ENCODE measurements around the gene RANBP10.
"Not testable (repeated sequence)": the region's sequence is repeated elsewhere in the genome, so short reads cannot be mapped to it uniquely, and the experiment has no call there.

RANBP10 gene

GRCh38 chr16:67779256-67780014, 26.9 kb downstream of the RANBP10 start:
- no peak for DNase-seq (ENCODE audit: low read depth)

- no peak for DNase-seq (ENCODE audit: low read depth)
Observed at GRCh38 chr16:67775273-67775672, 31.1 kb downstream of the RANBP10 start.

GRCh38 chr16:67774457-67774853, 31.9 kb downstream of the RANBP10 start:
- no peak for DNase-seq (ENCODE audit: low read depth)

- DNase-seq (ENCODE audit: low read depth) = no peak
Observed at GRCh38 chr16:67773569-67774456, 32.5 kb downstream of the RANBP10 start.

GRCh38 chr16:67773099-67773498, 33.3 kb downstream of the RANBP10 start:
- no peak for DNase-seq (ENCODE audit: low read depth)

GRCh38 chr16:67770346-67770991, 35.9 kb downstream of the RANBP10 start:
- DNase-seq (ENCODE audit: low read depth) = no peak

GRCh38 chr16:67767953-67768352, 38.4 kb downstream of the RANBP10 start:
- no peak for DNase-seq (ENCODE audit: low read depth)

- no peak for DNase-seq (ENCODE audit: low read depth)
Observed at GRCh38 chr16:67766291-67766690, 40.1 kb downstream of the RANBP10 start.

GRCh38 chr16:67764158-67764667, 42.1 kb downstream of the RANBP10 start:
- DNase-seq (ENCODE audit: low read depth) = no peak

- no peak for DNase-seq (ENCODE audit: low read depth)
Observed at GRCh38 chr16:67763066-67763465, 43.3 kb downstream of the RANBP10 start.

GRCh38 chr16:67762385-67762784, 44.0 kb downstream of the RANBP10 start:
- DNase-seq (ENCODE audit: low read depth) = no peak

GRCh38 chr16:67761924-67762323, 44.4 kb downstream of the RANBP10 start:
- no peak for DNase-seq (ENCODE audit: low read depth)

GRCh38 chr16:67760956-67761230, 45.5 kb downstream of the RANBP10 start:
- no peak for DNase-seq (ENCODE audit: low read depth)

GRCh38 chr16:67760206-67760955, 46.0 kb downstream of the RANBP10 start:
- no peak for DNase-seq (ENCODE audit: low read depth)

- no peak for DNase-seq (ENCODE audit: low read depth)
Observed at GRCh38 chr16:67758966-67759365, 47.4 kb downstream of the RANBP10 start.

GRCh38 chr16:67758006-67758405, 48.4 kb downstream of the RANBP10 start:
- no peak for DNase-seq (ENCODE audit: low read depth)

- no peak for DNase-seq (ENCODE audit: low read depth)
Observed at GRCh38 chr16:67752641-67753040, 53.7 kb downstream of the RANBP10 start.

GRCh38 chr16:67751331-67751730, 55.0 kb downstream of the RANBP10 start:
- DNase-seq (ENCODE audit: low read depth) = not testable (repeated sequence)

GRCh38 chr16:67750466-67750865, 55.9 kb downstream of the RANBP10 start:
- no peak for DNase-seq (ENCODE audit: low read depth)

- no peak for DNase-seq (ENCODE audit: low read depth)
Observed at GRCh38 chr16:67749436-67750078, 56.8 kb downstream of the RANBP10 start.

- no peak for DNase-seq (ENCODE audit: low read depth)
Observed at GRCh38 chr16:67748834-67749233, 57.5 kb downstream of the RANBP10 start.

Data from stimulated activated CD8-positive, alpha-beta memory T cell treated with anti-CD3 and anti-CD28 coated beads, Interleukin-7, amount 100 ng/mL, for 24 hours (primary cell).